CD4-positive, CD25-positive, alpha-beta regulatory T cell (primary cell): ENCODE results near the gene GRIK3. TPM values are rescaled to one million over a fixed set of nuclear protein-coding genes. Genes with fewer than 3 reads are reported as not detected.

Experiments used
- ATAC-seq, 2 donors: fragments of 150-1000 bp; cut with Tn5 transposase; one replicate each; pipeline ENCODE4 v1.10.0; 2021; ENCODE audit warnings: low read depth in 2 of 2, moderate number of reproducible peaks in 2 of 2, moderate library complexity in 1 of 2
- DNase-seq, 3 donors: peaks; one replicate each; pipeline versions ENCODE4 v3.0.0 to v3.0.0-alpha.2; 2012 to 2022; ENCODE audit warnings: mixed read lengths in 1 of 3
- H3K27ac ChIP-seq: one replicate; pipeline ENCODE4 v1.7.0; 2013; ENCODE audit warnings: mild to moderate bottlenecking, low read length; ENCODE audit not compliant: insufficient read depth, poor library complexity, severe bottlenecking
- H3K27me3 ChIP-seq: one replicate; pipeline ENCODE4 v1.7.0; 2013; ENCODE audit warnings: low read length; ENCODE audit not compliant: control insufficient read depth, insufficient read depth
- H3K36me3 ChIP-seq: one replicate; pipeline ENCODE4 v1.7.0; 2013; ENCODE audit warnings: mild to moderate bottlenecking, low read length, moderate library complexity; ENCODE audit not compliant: control insufficient read depth, insufficient read depth
- H3K4me1 ChIP-seq: 2 replicates; pipeline ENCODE4 v1.7.0; 2013; ENCODE audit warnings: mild to moderate bottlenecking, low read length; ENCODE audit not compliant: insufficient read depth, control insufficient read depth, poor library complexity, severe bottlenecking
- H3K4me3 ChIP-seq: one replicate; pipeline ENCODE4 v1.7.0; 2013; ENCODE audit warnings: low read depth, mild to moderate bottlenecking, low read length, moderate library complexity
- H3K9me3 ChIP-seq, 2 experiments: 1 replicate in 1 of 2; 2 replicates in 1 of 2; pipeline ENCODE4 v1.7.0; 2013; ENCODE audit warnings: low read length in 2 of 2, mild to moderate bottlenecking in 1 of 2, moderate library complexity in 1 of 2; ENCODE audit not compliant: control insufficient read depth in 2 of 2
- H3K27ac Mint-ChIP-seq, 3 donors: one replicate each; pipeline ENCODE4 v1.8.0; 2020 to 2022; ENCODE audit warnings: mild to moderate bottlenecking in 3 of 3, mixed read lengths in 3 of 3, moderate library complexity in 2 of 3
- H3K27me3 Mint-ChIP-seq: one replicate; pipeline ENCODE4 v1.8.0; 2022; ENCODE audit warnings: mild to moderate bottlenecking, mixed read lengths
- H3K36me3 Mint-ChIP-seq: one replicate; pipeline ENCODE4 v1.8.0; 2020; ENCODE audit warnings: mixed read lengths
- H3K4me1 Mint-ChIP-seq, 4 donors: one replicate each; pipeline ENCODE4 v1.8.0; 2020 to 2022; ENCODE audit warnings: mixed read lengths in 4 of 4, mild to moderate bottlenecking in 1 of 4
- H3K4me3 Mint-ChIP-seq, 4 donors: one replicate each; pipeline ENCODE4 v1.8.0; 2020 to 2022; ENCODE audit warnings: mild to moderate bottlenecking in 4 of 4, mixed read lengths in 4 of 4, moderate library complexity in 3 of 4
- H3K9me3 Mint-ChIP-seq, 7 donors: one replicate each; pipeline ENCODE4 v1.8.0; 2020 to 2022; ENCODE audit warnings: mixed read lengths in 7 of 7, mild to moderate bottlenecking in 3 of 7, moderate library complexity in 2 of 7
- polyA plus RNA-seq, 4 donors: library from polyadenylated mRNA; unstranded; fragments of 300-500 nt; fragmentation: Illumina TruSeq; gene quantifications; one replicate each; pipeline ENCODE4 v1.2.3, GENCODE V29; 2021
- total RNA-seq: library from RNA; stranded (reverse); gene quantifications from one replicate; pipeline ENCODE4 v1.2.3, GENCODE V29; 2022

Gene GRIK3
- total and polyA plus RNA-seq, 5 donors from 2014 or later: not detected

DNA sequence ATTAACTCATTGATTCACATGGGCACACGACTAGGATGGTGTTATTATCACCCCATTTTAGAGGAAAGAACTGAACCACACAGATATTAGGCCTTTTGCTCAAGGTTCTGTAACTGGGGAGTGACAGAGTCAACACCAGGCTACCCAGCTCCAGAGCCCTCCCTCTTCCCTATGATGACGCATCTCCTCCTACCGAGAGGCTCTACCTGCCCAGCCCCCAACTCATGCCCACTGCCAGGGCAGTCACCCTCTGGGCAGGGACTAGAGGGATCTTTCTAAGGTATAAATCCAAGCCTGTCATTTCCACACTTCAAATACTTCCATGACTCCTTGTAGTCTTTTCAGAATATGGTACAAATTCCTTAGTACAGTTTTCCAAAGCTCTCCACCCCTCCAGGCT lies 171.3 kb downstream of the GRIK3 start:
- H3K9me3 Mint-ChIP-seq: peaks cover 0 to 2% (median 0%) of the 10 kb centered on the region in 7 donors
- Histone ChIP-seq H3K4me1 (no peaks in the 10 kb centered on the region), H3K36me3 (no peaks in the 10 kb centered on the region), H3K27me3 (no peaks in the 10 kb centered on the region), H3K4me3 (no peak overlapping the region), H3K9me3 (no peaks in the 10 kb centered on the region), H3K27ac (no peak overlapping the region)
- H3K27me3 Mint-ChIP-seq: peaks cover 13% of the 10 kb centered on the region
- DNase-seq (no peak), ATAC-seq (no peak)
- no peaks in the 10 kb centered on the region for H3K4me1 Mint-ChIP-seq
- H3K27ac Mint-ChIP-seq: no peak overlapping the region
- no peaks in the 10 kb centered on the region for H3K36me3 Mint-ChIP-seq
- no peak overlapping the region for H3K4me3 Mint-ChIP-seq

DNA sequence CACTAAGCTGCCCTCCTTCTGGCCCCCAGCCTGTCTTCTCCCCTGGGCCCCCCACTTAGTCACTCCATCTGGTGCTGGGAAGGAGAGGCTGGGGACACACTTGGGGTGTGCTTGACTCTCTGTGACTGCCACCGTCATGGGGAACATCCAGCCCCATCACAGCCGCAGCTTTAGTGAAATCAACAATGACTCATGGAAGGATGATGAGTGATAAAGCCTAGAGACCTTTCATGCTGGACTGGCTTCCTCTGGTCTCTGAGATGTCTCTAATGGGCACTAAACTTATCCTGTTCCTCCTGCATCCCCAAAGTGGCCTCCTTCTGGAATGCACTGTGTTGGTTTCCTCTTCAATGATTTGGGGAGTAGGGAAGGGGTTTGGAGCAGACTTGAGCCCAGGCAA lies 172.9 kb downstream of the GRIK3 start:
- Mint-ChIP-seq H3K9me3 (peaks cover 0 to 2% (median 0%) of the 10 kb centered on the region in 7 donors), H3K27ac (no peak overlapping the region)

DNA sequence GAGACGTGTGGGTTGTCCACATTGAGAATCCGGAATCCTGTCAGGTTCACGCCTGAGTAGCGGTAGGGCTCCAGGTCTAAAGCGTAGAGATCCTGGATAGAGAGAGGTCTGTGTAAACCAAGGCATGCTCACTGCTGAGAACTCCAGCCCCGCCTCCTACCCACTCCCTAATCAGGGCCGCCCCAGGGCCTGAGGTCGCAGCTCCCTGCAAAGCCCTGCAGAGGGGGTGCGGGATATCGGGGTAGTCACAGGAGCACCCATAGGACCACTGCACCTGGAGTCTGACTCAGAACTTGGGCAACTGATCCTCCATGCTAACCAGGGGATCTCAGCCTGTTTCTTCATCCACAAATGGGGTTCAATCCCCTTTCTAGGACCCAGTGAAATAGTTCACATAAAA lies 174.4 kb downstream of the GRIK3 start:
- Histone ChIP-seq H3K9me3 (no peaks in the 10 kb centered on the region), H3K4me3 (no peak overlapping the region), H3K4me1 (no peaks in the 10 kb centered on the region), H3K36me3 (no peaks in the 10 kb centered on the region), H3K27ac (no peak overlapping the region), H3K27me3 (no peaks in the 10 kb centered on the region)
- Mint-ChIP-seq H3K27me3 (peaks cover 12% of the 10 kb centered on the region), H3K4me1 (no peaks in the 10 kb centered on the region), H3K9me3 (peaks cover 0 to 2% (median 0%) of the 10 kb centered on the region in 7 donors), H3K36me3 (no peaks in the 10 kb centered on the region), H3K27ac (no peak overlapping the region), H3K4me3 (no peak overlapping the region)
- DNase-seq (no peak), ATAC-seq (no peak)

More for the DNA sequence above, 172.9 kb downstream of the GRIK3 start:
- Histone ChIP-seq H3K9me3 (no peaks in the 10 kb centered on the region), H3K27ac (no peak overlapping the region), H3K36me3 (no peaks in the 10 kb centered on the region), H3K4me3 (no peak overlapping the region), H3K27me3 (no peaks in the 10 kb centered on the region), H3K4me1 (no peaks in the 10 kb centered on the region)
- DNase-seq: no peak
- H3K4me1 Mint-ChIP-seq: no peaks in the 10 kb centered on the region
- no peak for ATAC-seq
- peaks cover 8% of the 10 kb centered on the region for H3K27me3 Mint-ChIP-seq
- no peaks in the 10 kb centered on the region for H3K36me3 Mint-ChIP-seq
- H3K4me3 Mint-ChIP-seq: no peak overlapping the region

DNA sequence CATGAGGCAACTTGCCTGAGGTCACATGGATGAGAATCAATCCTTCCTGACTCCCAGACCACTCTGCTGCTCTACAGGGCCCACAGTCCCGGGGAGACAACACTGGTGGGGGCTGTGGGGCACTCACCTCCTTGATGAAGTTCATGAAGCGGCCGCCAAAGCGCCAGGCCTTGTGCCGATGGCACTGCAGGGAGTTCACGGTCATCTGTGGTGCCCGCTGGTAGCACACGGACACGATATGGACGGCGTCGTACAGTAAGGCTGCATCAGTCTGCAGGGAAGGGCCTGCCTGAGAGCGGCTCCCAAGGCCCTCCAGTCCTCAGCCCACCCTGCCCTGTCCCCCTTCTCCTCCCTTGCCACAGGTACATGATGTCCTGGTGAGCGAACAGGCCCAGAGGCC lies 175.3 kb downstream of the GRIK3 start:
- H3K27ac Mint-ChIP-seq: no peak overlapping the region
- H3K27me3 Mint-ChIP-seq: peaks cover 17% of the 10 kb centered on the region
- Histone ChIP-seq H3K27ac (no peak overlapping the region), H3K4me3 (no peak overlapping the region), H3K36me3 (no peaks in the 10 kb centered on the region), H3K27me3 (no peaks in the 10 kb centered on the region), H3K4me1 (no peaks in the 10 kb centered on the region), H3K9me3 (no peaks in the 10 kb centered on the region)
- no peaks in the 10 kb centered on the region for H3K4me1 Mint-ChIP-seq
- H3K4me3 Mint-ChIP-seq: no peak overlapping the region
- peaks cover 0 to 2% (median 0%) of the 10 kb centered on the region in 7 donors for H3K9me3 Mint-ChIP-seq
- ATAC-seq (no peak), DNase-seq (no peak)
- no peaks in the 10 kb centered on the region for H3K36me3 Mint-ChIP-seq

DNA sequence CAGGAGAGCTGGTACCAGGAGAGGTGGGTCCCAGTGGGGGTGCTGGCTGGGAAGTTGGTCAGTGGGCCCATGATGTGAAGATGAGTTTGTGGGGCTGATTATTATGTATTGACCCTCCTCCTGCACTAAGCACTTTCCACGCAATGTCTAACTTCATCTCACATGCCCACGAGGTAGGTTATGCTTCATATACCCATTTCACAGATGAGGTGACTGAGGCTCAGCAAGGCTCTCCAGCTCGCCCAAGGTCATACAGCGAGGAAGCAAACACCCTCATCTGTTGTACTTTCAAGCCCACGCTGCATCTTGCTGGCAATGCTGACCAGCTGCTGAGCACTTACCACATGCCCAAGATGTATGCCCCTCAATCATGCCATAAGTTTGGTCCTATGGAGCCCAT lies 175.8 kb downstream of the GRIK3 start:
- no peaks in the 10 kb centered on the region for H3K36me3 Mint-ChIP-seq
- Histone ChIP-seq H3K36me3 (no peaks in the 10 kb centered on the region), H3K9me3 (no peaks in the 10 kb centered on the region), H3K4me1 (no peaks in the 10 kb centered on the region), H3K27me3 (no peaks in the 10 kb centered on the region), H3K27ac (no peak overlapping the region), H3K4me3 (no peak overlapping the region)
- H3K9me3 Mint-ChIP-seq: peaks cover 0 to 2% (median 0%) of the 10 kb centered on the region in 7 donors
- H3K27me3 Mint-ChIP-seq: peaks cover 17% of the 10 kb centered on the region
- no peaks in the 10 kb centered on the region for H3K4me1 Mint-ChIP-seq
- H3K4me3 Mint-ChIP-seq: no peak overlapping the region
- no peak overlapping the region for H3K27ac Mint-ChIP-seq
- DNase-seq (no peak), ATAC-seq (no peak)

DNA sequence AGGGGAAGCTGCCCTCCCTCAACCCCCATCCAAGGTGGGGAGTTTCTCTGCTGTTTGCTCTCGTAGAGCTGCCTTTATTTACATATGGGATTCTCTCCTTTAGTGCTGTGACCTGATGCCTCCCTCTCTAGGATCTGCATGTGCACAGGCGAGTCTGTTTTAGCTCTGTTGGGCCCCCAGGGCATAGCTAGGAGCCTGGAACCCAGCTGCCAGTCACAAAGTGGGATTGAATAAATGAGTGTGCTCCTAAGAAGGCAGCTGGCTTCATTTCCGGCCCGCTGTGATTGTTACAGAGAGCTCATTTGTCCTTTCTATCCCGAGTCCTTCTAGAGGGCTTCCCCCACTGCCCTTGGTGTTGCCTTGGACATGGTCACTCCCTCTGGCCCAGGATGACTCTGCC lies 176.6 kb downstream of the GRIK3 start:
- DNase-seq (no peak), ATAC-seq (no peak)
- H3K4me1 Mint-ChIP-seq: no peaks in the 10 kb centered on the region
- H3K27me3 Mint-ChIP-seq: peaks cover 17% of the 10 kb centered on the region
- H3K36me3 Mint-ChIP-seq: no peaks in the 10 kb centered on the region
- Histone ChIP-seq H3K27me3 (no peaks in the 10 kb centered on the region), H3K4me1 (no peaks in the 10 kb centered on the region), H3K27ac (no peak overlapping the region), H3K36me3 (no peaks in the 10 kb centered on the region), H3K9me3 (no peaks in the 10 kb centered on the region), H3K4me3 (no peak overlapping the region)
- no peak overlapping the region for H3K27ac Mint-ChIP-seq
- peaks cover 0 to 2% (median 0%) of the 10 kb centered on the region in 7 donors for H3K9me3 Mint-ChIP-seq
- no peak overlapping the region for H3K4me3 Mint-ChIP-seq

DNA sequence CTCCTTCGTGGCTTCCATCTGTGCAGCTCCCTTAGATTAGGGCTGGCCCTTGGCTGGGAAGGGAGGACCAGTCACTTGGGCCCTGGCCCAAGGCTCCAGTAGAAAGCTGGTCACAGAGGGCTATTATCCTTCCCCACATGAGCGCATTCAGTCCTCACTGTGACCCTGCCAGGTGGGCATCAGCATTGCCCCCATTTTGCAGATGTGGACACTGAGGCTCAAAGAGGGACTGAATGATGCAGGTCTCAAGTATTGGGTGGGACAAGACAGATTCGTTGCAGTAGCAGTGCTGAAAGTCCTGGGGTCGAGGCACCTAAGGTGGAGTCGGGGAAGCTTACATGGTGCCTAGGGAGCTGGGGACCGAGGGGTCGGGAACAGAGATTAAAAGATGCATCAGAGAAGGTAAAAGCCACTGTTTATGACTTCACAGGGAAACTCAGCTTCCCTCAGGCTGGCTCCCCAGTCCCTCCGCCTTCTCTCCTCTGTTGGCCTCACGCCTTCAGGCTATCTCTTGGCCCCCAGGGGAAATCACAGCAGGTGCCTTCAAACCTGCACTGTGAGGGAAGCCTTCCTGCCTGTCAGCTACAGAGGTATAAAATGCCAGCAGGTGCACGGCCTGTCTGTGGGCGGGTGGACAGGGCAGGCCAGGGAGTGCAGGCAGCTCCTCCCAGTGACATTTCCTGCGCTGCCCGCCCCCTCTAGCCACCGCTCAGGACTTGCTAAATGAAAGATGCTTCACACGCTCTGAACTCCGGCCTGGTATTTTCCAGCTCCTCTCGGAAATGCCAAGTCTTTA lies 178.4 kb downstream of the GRIK3 start:
- no peaks in the 10 kb centered on the region for H3K4me1 Mint-ChIP-seq

DNA sequence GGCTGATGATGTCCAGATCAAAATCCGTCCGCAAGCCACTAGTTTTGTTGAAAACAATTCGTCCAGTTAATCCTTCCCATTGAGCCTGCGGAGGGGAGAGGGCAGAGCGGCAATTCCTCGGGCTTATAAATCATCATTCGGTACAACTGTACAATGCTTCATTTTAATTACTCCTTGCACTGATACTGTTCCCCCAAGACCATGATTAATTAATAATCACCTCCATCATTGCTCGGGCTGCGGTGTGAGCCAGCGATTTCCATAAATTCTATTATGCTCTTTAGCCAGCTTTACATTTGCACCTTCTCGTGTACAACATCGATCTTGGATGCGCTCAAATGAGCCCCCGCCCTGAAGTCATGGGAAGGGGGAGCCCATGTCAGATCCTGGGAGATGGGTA lies 180.7 kb downstream of the GRIK3 start:
- Mint-ChIP-seq H3K36me3 (no peaks in the 10 kb centered on the region), H3K4me1 (no peaks in the 10 kb centered on the region), H3K4me3 (no peak overlapping the region), H3K27ac (no peak overlapping the region), H3K9me3 (peaks cover 0 to 2% (median 0%) of the 10 kb centered on the region in 7 donors), H3K27me3 (peaks cover 12% of the 10 kb centered on the region)
- DNase-seq: no peak
- Histone ChIP-seq H3K4me1 (no peaks in the 10 kb centered on the region), H3K27ac (no peak overlapping the region), H3K36me3 (no peaks in the 10 kb centered on the region), H3K27me3 (no peaks in the 10 kb centered on the region), H3K9me3 (no peaks in the 10 kb centered on the region), H3K4me3 (no peak overlapping the region)
- ATAC-seq: no peak

More for the DNA sequence above, 178.4 kb downstream of the GRIK3 start:
- no peaks in the 10 kb centered on the region for H3K36me3 Mint-ChIP-seq
- H3K9me3 Mint-ChIP-seq: peaks cover 0 to 2% (median 0%) of the 10 kb centered on the region in 7 donors
- Histone ChIP-seq H3K27me3 (no peaks in the 10 kb centered on the region), H3K9me3 (no peaks in the 10 kb centered on the region), H3K36me3 (no peaks in the 10 kb centered on the region), H3K4me3 (no peak overlapping the region), H3K27ac (no peak overlapping the region), H3K4me1 (no peaks in the 10 kb centered on the region)
- ATAC-seq (no peak), DNase-seq (no peak)
- H3K27ac Mint-ChIP-seq: no peak overlapping the region
- H3K27me3 Mint-ChIP-seq: peaks cover 17% of the 10 kb centered on the region
- no peak overlapping the region for H3K4me3 Mint-ChIP-seq
